KOPT-K1 (cell line): ENCODE data around the gene COBL.
"Not testable (repeated sequence)": the region's sequence is repeated elsewhere in the genome, so short reads cannot be mapped to it uniquely, and the experiment has no call there.

Experiments used
- H3K27ac ChIP-seq: fragments of 200-600 bp; sonication (generic); 2 replicates; pipeline ENCODE4 v1.5.1; 2016; ENCODE audit warnings: antibody characterized with exemption, mild to moderate bottlenecking, low read depth, low read length; ENCODE audit not compliant: poor library complexity, severe bottlenecking
- H3K36me3 ChIP-seq: fragments of 200-600 bp; sonication (generic); 2 replicates; pipeline ENCODE4 v1.5.1; 2017; ENCODE audit warnings: antibody characterized with exemption, mild to moderate bottlenecking, low read length, moderate library complexity; ENCODE audit not compliant: insufficient read depth
- H3K9me3 ChIP-seq: fragments of 200-600 bp; sonication (generic); 2 replicates; pipeline ENCODE4 v1.5.1; 2017; ENCODE audit warnings: antibody characterized with exemption, low read length, mild to moderate bottlenecking; ENCODE audit not compliant: insufficient read depth, poor library complexity, severe bottlenecking

Gene COBL

DNA sequence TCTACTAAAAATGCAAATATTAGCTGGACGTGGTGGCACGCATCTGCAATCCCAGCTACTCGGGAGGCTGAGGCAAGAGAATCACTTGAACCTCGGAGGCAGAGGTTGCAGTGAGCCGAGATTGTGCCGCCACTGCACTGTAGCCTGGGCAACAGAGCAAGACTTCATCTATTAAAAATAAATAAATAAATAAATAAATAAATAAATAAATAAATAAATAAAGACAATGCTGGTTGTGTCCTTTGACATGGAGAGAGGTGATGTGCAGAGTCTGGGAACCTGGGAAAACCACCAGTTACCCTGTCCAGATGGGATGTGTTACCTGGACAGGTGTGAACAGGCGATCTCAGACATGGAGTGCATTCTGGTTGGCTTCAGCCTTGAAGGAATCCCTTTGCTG lies 102.5 kb downstream of the COBL start:
- H3K27ac ChIP-seq, result no peak overlapping the region
- H3K9me3 ChIP-seq, result no peaks in the 10 kb centered on the region
- H3K36me3 ChIP-seq, result no peaks in the 10 kb centered on the region

DNA sequence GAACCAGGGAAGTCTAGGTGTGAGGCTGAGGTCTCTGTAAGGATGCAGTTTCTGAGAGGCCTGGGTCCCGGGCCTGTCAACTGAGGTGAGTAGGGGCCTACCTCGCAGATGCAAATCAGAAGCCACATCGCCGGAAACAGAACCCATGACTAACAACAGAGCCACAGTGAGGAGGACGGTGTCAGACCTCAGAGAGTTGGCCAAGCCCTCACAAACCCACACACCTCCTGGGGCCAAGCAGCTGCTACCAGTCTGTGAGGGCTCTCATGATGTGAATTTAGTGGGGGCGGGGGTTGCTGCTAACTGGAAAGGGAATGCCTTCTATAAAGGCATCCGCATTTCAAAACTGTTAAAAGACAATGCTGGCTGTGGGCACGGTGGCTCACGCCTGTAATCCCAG lies 103.0 kb downstream of the COBL start:
- Histone ChIP-seq H3K9me3 (no peaks in the 10 kb centered on the region), H3K36me3 (no peaks in the 10 kb centered on the region), H3K27ac (no peak overlapping the region)

DNA sequence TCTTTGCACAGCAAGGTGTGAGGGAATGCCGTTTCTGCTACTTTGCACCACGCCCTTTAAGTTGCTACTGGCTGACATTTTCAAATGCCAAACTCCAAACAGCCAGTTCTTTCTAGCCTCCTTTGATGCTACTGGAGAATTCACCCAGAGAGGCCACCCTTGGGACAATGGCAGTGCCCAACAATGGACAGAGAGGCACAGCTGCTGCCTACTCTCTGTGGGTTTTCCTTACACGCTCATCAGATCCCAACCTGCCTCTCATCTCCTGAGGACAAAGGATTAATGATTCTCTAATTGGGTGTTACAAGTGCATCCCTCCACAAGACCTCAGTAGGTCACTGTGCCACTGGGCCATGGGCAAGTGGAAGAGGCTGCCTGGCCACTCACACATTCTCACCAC lies 105.8 kb downstream of the COBL start:
- no peak overlapping the region for H3K27ac ChIP-seq
- no peaks in the 10 kb centered on the region for H3K36me3 ChIP-seq
- H3K9me3 ChIP-seq, result peaks cover 8% of the 10 kb centered on the region

DNA sequence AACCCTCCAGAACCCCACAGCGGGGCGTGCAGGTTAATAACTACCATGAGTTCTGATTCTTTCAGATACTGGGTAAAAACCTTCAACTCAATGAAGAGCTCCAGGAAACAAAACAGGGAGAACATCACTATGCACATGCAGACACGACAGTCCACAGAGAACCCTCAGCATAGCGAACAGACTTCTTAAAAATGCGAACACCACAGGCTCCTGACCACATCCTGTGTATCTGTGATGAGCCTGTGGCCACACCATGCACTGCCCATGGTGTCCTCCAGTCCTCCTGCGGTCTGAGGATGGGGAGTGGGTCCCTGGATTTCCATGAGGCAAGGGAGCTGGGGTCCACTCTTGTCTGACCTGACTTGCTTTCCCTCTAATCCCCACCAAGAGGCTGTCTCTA lies 107.2 kb downstream of the COBL start:
- Histone ChIP-seq H3K27ac (no peak overlapping the region), H3K36me3 (no peaks in the 10 kb centered on the region), H3K9me3 (peaks cover 8% of the 10 kb centered on the region)

DNA sequence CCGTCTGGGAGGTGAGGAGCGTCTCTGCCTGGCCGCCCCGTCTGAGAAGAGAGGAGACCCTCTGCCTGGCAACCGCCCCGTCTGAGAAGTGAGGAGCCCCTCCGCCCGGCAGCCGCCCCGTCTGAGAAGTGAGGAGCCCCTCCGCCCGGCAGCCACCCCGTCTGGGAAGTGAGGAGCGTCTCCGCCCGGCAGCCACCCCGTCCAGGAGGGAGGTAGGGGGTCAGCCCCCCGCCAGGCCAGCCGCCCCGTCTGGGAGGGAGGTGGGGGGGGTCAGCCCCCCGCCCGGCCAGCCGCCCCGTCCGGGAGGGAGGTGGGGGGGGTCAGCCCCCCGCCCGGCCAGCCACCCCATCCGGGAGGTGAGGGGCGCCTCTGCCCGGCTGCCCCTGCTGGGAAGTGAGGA lies 108.5 kb downstream of the COBL start:
- H3K9me3 ChIP-seq, result peaks cover 14% of the 10 kb centered on the region
- H3K27ac ChIP-seq, H3K36me3 ChIP-seq: not testable (repeated sequence)

DNA sequence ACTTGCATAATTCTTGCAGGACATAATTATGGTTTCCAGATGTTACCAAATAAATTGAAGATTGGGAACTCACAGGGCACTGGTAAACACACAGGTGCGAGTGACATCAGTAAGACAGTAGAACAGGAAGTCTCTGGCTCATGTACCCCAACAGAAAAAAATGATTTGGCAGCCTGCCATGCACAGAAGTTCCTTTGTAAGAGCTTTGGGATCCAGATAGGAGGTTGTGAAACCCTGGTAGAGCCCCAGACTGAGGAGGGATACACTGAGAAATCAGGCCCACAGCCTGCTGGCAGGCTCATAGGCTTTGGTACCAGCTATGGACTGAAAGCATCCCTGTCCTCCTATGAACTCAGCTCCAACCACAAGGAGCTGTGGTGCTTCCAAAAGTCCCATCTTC lies 118.0 kb downstream of the COBL start:
- no peaks in the 10 kb centered on the region for H3K36me3 ChIP-seq
- H3K27ac ChIP-seq, result no peak overlapping the region

DNA sequence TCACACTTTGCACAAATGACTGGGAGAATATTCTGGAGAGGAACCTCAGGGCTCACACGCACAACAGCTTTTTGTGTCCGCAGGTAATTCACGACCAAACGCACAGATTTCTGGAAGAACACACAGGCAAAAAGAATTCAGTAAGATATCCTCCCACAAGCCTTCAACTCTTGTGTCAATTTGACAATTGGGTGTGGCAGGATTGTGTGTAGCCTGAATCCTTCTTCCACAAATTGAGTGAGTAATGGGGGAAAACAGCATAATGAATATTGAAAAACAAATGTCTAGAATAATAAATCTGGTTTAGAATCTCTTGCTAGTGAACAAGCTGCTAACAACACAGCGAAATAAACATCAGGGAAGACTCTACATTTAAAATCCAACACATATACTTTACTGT lies 125.6 kb downstream of the COBL start:
- Histone ChIP-seq H3K27ac (no peak overlapping the region), H3K9me3 (no peaks in the 10 kb centered on the region), H3K36me3 (no peaks in the 10 kb centered on the region)

More for the DNA sequence above, 118.0 kb downstream of the COBL start:
- peaks cover 11% of the 10 kb centered on the region for H3K9me3 ChIP-seq

DNA sequence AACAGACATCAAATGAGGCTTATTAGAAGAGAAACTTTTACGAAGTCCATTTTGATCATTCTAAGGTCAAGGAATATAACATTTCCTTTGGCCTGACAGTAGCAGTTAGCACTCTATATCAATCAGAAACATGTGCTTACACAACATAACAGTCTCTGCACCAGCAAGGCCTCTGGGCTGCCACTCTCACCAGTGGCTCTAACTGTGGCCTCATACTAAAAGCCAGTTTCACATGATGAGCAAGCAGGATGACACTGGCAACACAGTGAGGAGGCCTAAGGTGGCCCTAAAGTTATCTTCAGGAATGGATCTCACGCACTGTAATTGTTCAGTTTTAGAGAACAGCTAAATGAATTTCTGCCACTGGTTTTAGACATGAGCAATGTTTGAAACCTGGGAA lies 126.8 kb downstream of the COBL start:
- Histone ChIP-seq H3K27ac (no peak overlapping the region), H3K9me3 (no peaks in the 10 kb centered on the region), H3K36me3 (no peaks in the 10 kb centered on the region)

DNA sequence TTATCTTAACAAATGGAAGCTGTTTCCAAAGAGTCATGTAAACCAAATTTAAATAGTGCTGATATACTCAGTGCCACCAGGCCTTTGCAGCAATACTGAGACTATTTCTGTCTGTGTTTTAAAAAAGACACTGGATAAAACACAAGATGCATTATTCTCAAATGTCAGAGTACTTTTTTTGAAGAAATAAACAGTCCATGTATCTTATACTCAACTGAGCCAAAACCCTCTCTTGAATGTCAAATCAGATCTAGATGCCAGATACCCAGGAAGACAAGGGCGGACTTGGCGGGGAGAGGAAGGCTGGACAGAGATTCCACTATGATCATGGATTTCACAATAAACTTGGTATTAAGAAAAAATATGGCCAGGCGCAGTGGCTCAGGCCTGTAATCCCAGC lies 127.6 kb downstream of the COBL start:
- Histone ChIP-seq H3K9me3 (no peaks in the 10 kb centered on the region), H3K36me3 (no peaks in the 10 kb centered on the region), H3K27ac (no peak overlapping the region)

DNA sequence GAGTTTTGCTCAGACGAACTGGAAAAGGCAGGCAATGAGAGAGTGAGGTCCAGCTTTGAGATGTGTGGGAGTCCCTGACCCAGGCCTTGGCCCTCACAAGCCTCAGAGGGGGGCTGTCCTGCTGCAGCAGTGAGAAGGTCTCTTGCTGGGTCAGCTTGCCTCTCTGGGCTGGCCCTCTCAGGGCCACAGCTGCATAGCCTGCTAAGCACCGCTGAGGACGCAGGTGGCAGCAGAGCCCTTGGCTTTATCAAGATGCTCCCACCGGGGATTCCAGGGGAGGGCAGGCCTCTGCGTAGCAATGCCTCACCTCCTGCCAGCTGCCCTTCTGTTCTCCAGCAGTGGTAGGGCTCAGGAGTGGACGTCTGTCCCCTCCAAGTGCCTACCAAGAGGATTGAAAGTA lies 128.7 kb downstream of the COBL start:
- H3K36me3 ChIP-seq, result no peaks in the 10 kb centered on the region
- no peak overlapping the region for H3K27ac ChIP-seq
- H3K9me3 ChIP-seq, result no peaks in the 10 kb centered on the region

DNA sequence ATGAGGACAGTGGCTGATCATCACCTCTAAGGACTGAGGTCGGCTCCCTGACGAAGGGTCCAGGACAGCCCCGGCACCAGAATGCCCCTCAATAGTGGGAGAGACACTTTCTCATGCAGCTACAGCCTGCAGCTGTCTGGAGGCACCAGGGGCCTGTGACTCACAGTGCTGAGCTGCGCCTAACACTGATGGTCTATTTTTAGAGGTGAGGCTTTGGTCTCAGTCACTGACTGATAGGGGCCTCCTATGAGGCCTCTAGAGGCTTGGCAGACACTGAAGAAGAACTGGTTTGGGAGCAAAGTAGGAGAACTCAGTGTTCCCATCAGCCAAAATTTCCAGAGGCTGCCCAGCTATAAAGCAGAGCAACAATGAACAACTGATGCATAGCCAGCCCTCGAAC lies 130.1 kb downstream of the COBL start:
- Histone ChIP-seq H3K9me3 (no peaks in the 10 kb centered on the region), H3K36me3 (no peaks in the 10 kb centered on the region), H3K27ac (no peak overlapping the region)

DNA sequence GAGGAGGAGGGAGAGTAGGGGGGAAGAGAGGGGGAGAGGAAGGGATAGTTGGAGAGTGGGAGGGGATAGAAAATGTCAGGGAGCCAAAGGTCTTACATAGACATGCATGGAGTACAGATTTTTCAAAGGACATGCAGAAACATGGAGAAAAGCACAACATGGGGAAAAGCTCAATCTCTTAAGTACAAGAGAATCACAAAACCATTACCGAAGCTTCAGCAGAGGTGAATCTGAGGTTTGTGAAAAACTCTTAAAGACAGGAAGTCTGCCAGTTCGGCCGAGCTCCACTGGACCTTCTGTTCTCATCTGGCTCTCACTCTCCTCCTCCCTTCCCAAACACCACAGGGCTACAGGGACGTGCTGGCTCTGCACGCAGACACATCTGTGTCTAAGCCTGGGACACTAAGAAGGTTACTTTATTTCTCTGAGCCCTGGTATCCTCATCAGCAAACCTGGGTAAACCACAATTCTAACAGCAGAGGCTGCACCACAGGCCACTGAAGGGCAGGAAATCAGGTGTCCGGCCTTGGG lies 133.9 kb downstream of the COBL start:
- H3K36me3 ChIP-seq, result no peaks in the 10 kb centered on the region
- H3K27ac ChIP-seq, result no peak overlapping the region
- H3K9me3 ChIP-seq, result no peaks in the 10 kb centered on the region

DNA sequence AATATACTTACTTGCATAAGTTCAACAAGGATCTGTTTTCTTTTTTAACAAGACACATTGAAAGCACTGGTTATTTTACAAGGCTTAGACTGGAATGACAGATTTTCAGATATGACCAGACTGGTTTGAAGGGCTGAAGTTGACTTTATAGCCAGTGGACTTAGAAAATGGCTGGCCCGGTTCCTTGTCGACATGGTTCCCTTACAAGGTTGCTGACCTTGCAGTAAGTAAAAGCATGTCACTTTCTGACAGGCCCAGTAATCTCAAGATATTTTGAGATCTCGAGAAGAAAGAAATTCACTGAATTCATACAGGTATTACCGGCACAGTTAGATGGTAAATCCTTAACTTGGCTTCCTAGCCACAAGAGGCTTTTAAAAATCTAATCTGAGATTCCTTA lies 136.5 kb downstream of the COBL start:
- Histone ChIP-seq H3K9me3 (no peaks in the 10 kb centered on the region), H3K36me3 (no peaks in the 10 kb centered on the region), H3K27ac (no peak overlapping the region)

DNA sequence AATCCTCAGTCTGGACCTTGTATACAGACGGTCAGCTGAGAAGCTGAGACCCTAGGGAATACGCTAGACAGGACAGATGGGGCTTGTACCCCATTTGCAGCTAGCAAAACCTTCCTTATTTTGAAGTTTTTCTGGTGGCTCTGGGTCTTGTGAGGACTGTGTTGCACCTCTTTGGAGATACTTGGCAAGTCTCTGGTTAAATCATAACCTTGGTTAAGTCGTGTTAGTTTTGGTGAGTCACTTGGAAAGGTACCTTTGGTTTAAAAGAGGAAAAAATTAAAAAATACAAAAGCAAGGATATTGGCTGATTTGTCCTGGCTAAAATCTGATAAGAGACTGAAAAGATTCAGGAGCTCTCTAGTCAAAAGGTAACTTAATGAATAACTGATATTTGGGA lies 140.6 kb downstream of the COBL start:
- Histone ChIP-seq H3K27ac (no peak overlapping the region), H3K9me3 (no peaks in the 10 kb centered on the region), H3K36me3 (no peaks in the 10 kb centered on the region)

DNA sequence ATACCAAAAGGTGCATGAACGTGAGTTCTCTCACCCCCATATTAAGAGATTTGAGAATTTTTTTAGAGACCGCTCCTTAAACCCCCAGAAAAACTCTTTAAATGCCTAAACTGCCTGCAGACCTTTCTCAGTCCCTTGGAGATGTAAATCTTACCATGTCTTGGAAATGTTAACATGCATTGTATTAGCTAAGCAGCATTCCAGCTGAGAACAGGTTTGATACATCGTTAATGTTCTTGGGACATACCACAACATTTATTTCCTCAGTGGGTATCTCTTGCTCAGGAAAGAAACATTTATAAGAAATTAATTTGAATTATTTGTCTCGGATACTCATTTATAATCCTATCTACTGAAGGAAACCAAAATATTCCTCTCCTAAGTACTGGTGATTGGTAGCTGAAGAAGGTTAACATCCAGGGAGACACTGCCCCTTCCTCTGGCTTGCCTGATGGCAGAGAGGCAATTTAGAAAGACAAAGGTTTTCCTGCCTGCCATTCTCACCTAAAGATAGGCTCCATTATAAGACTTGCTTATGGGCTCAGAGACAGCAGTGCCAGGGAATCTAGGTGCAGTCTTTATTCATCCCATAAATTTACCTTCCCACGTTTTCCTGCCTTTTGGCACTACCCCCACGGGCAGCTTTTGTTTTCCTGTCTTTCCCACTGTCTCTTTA lies 141.2 kb downstream of the COBL start:
- Histone ChIP-seq H3K27ac (no peak overlapping the region), H3K9me3 (no peaks in the 10 kb centered on the region), H3K36me3 (no peaks in the 10 kb centered on the region)

DNA sequence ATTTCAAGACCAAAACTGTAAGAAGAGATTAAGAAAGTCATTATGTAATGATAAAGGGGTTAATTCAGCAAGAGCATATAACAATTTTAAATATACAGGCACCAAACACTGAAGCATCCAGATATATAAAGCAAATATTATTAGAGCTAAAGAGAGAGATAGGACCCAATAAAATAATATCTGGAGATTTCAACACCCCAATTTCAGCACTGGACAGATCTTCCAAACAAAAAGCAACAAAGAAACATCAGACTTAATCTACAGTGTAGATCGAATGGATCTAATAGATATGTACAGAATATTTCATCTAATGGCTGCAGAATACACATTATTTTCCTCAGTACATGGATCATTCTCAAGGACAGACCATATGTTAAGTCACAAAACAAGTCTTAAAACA lies 151.3 kb downstream of the COBL start:
- no peaks in the 10 kb centered on the region for H3K36me3 ChIP-seq
- no peaks in the 10 kb centered on the region for H3K9me3 ChIP-seq
- no peak overlapping the region for H3K27ac ChIP-seq
